GM06990 (cell line): Measurements from ENCODE around the gene BCL2L11.
A peak's percentile ranks its signal among the peaks of the same experiment; 100 is the strongest.

Experiments
- DNase-seq: peaks from one replicate; pipeline ENCODE4 v3.0.0-alpha.2; 2011; ENCODE audit not compliant: insufficient read length; ENCODE audit errors: extremely low read depth
- H3K27me3 ChIP-seq: replicated peaks from 2 replicates; pipeline ENCODE4 v1.6.0; 2011; ENCODE audit warnings: low read length; ENCODE audit not compliant: control insufficient read depth, insufficient read depth
- H3K36me3 ChIP-seq: 2 replicates; pipeline ENCODE4 v1.5.1; 2011; ENCODE audit warnings: low read length; ENCODE audit not compliant: control insufficient read depth, insufficient read depth
- H3K4me3 ChIP-seq: replicated peaks from 2 replicates; pipeline ENCODE4 v1.5.1; 2011; ENCODE audit warnings: low read depth, mild to moderate bottlenecking, control low read depth, low read length
- CTCF ChIP-seq: IDR thresholded peaks from 2 replicates; pipeline ENCODE4 v1.5.1; 2011; ENCODE audit warnings: low read length, control low read depth, mild to moderate bottlenecking, inconsistent platforms; ENCODE audit not compliant: insufficient read depth, poor library complexity, severe bottlenecking

Gene BCL2L11

GRCh38 chr2:111202266-111203040, 81.7 kb downstream of the BCL2L11 start:
- no peak for TF ChIP-seq CTCF
- Histone ChIP-seq H3K27me3 (no peaks in the 10 kb centered on the region), H3K36me3 (no peaks in the 10 kb centered on the region), H3K4me3 (no peak overlapping the region)
- no peak for DNase-seq

- Histone ChIP-seq H3K36me3 (no peaks in the 10 kb centered on the region), H3K27me3 (no peaks in the 10 kb centered on the region), H3K4me3 (no peak overlapping the region)
- TF ChIP-seq CTCF: no peak
- DNase-seq: no peak
These were observed 84.0 kb downstream of the BCL2L11 start for GRCh38 chr2:111204706-111205105.

- no peak for DNase-seq
- no peaks in the 10 kb centered on the region for H3K36me3 ChIP-seq
- H3K4me3 ChIP-seq: no peak overlapping the region
- TF ChIP-seq CTCF: no peak
- no peaks in the 10 kb centered on the region for H3K27me3 ChIP-seq
These were observed 85.1 kb downstream of the BCL2L11 start for GRCh38 chr2:111205774-111206173.

- Histone ChIP-seq H3K4me3 (no peak overlapping the region), H3K36me3 (no peaks in the 10 kb centered on the region), H3K27me3 (no peaks in the 10 kb centered on the region)
- DNase-seq: no peak
- no peak for TF ChIP-seq CTCF
These were observed 87.1 kb downstream of the BCL2L11 start for GRCh38 chr2:111207851-111208250.

- DNase-seq: no peak
- TF ChIP-seq CTCF: no peak
- Histone ChIP-seq H3K27me3 (no peaks in the 10 kb centered on the region), H3K36me3 (no peaks in the 10 kb centered on the region), H3K4me3 (no peak overlapping the region)
These were observed 87.9 kb downstream of the BCL2L11 start for GRCh38 chr2:111208639-111209038.

GRCh38 chr2:111209045-111209514, 88.4 kb downstream of the BCL2L11 start:
- peak; percentile 61 for DNase-seq
- no peak for TF ChIP-seq CTCF
- Histone ChIP-seq H3K36me3 (no peaks in the 10 kb centered on the region), H3K27me3 (no peaks in the 10 kb centered on the region), H3K4me3 (no peak overlapping the region)
